Caco-2 (cell line): ENCODE results near the gene PRSS33. TPM values are rescaled to one million over a fixed set of nuclear protein-coding genes. Genes with fewer than 3 reads are reported as not detected.
A peak's percentile ranks its signal among the peaks of the same experiment; 100 is the strongest.

ENCODE experiments used
- BruUV-seq: library from RNA; stranded (reverse); fragments of 400-500 nt; replicated peaks from 2 replicates; lab custom pipeline; 2021; lab: Mats Ljungman, UMichigan
- CTCF ChIA-PET: fragments of 300-600 bp; sonication (Branson Sonifier 250); formaldehyde crosslinking; loops from one replicate; lab custom pipeline; 2022; ENCODE audit warnings: antibody characterized with exemption; lab: Charles Lee
- POLR2A ChIA-PET: fragments of 300-600 bp; sonication (Branson Sonifier 250); formaldehyde crosslinking; loops from one replicate; lab custom pipeline; 2022; ENCODE audit warnings: antibody characterized with exemption; lab: Charles Lee
- DNase-seq, 2 experiments: peaks; one replicate each; pipeline versions ENCODE4 v3.0.0 to v3.0.0-alpha.2; 2020 to 2022
- H3K27me3 ChIP-seq: replicated peaks from 2 replicates; pipeline ENCODE4 v1.6.0; 2011; ENCODE audit warnings: low read length; ENCODE audit not compliant: control insufficient read depth, insufficient read depth
- H3K36me3 ChIP-seq: 2 replicates; pipeline ENCODE4 v1.5.1; 2011; ENCODE audit warnings: low read length; ENCODE audit not compliant: control insufficient read depth, insufficient read depth
- H3K4me1 ChIP-seq: fragments of 250-450 bp; sonication (Bioruptor Pico); 2 replicates; pipeline ENCODE4 v1.5.1; 2020; ENCODE audit warnings: mild to moderate bottlenecking
- H3K4me3 ChIP-seq: 2 replicates; pipeline ENCODE4 v1.5.1; 2011; ENCODE audit warnings: low read depth, mild to moderate bottlenecking, control low read depth, low read length
- H3K9me3 ChIP-seq: fragments of 250-450 bp; sonication (Bioruptor Pico); 2 replicates; pipeline ENCODE4 v1.5.1; 2020; ENCODE audit warnings: mild to moderate bottlenecking, moderate library complexity
- H3K27ac Mint-ChIP-seq: one replicate; pipeline ENCODE4 v1.8.0; 2022; ENCODE audit warnings: mixed read lengths; ENCODE audit not compliant: unreplicated experiment
- H3K27me3 Mint-ChIP-seq: one replicate; pipeline ENCODE4 v1.8.0; 2022; ENCODE audit warnings: mixed read lengths; ENCODE audit not compliant: insufficient read depth, unreplicated experiment
- H3K36me3 Mint-ChIP-seq: one replicate; pipeline ENCODE4 v1.8.0; 2022; ENCODE audit warnings: mild to moderate bottlenecking, mixed read lengths; ENCODE audit not compliant: insufficient read depth, unreplicated experiment
- H3K4me1 Mint-ChIP-seq: one replicate; pipeline ENCODE4 v1.8.0; 2022; ENCODE audit warnings: low read depth, mixed read lengths; ENCODE audit not compliant: unreplicated experiment
- H3K4me3 Mint-ChIP-seq: one replicate; pipeline ENCODE4 v1.8.0; 2022; ENCODE audit warnings: mild to moderate bottlenecking, moderate library complexity, mixed read lengths; ENCODE audit not compliant: unreplicated experiment
- H3K9me3 Mint-ChIP-seq: one replicate; pipeline ENCODE4 v1.8.0; 2022; ENCODE audit warnings: mixed read lengths; ENCODE audit not compliant: unreplicated experiment
- CTCF ChIP-seq, 2 experiments: fragments of 200-600 bp in 1 of 2; IDR thresholded peaks; 1 replicate in 1 of 2; 2 replicates in 1 of 2; pipeline versions ENCODE4 v1.5.1 to v1.8.0; 2011 to 2022; ENCODE audit warnings: antibody characterized with exemption in 1 of 2, control low read depth in 1 of 2, inconsistent platforms in 1 of 2, low read depth in 1 of 2, low read length in 1 of 2, mild to moderate bottlenecking in 1 of 2, moderate library complexity in 1 of 2; ENCODE audit not compliant: insufficient read depth in 1 of 2, severe bottlenecking in 1 of 2, unreplicated experiment in 1 of 2
- intact Hi-C: fragments of 100-400 bp; cut with micrococcal nuclease; formaldehyde crosslinking; loops from one replicate; pipeline ENCODE4 v1.10.0; 2022; ENCODE audit not compliant: unreplicated experiment
- total RNA-seq: library from RNA; stranded (reverse); gene quantifications from 2 replicates; pipeline ENCODE4 v1.2.3, GENCODE V29; 2022

The PRSS33 gene
- total RNA-seq, 1 experiment from 2014 or later: not detected

DNA sequence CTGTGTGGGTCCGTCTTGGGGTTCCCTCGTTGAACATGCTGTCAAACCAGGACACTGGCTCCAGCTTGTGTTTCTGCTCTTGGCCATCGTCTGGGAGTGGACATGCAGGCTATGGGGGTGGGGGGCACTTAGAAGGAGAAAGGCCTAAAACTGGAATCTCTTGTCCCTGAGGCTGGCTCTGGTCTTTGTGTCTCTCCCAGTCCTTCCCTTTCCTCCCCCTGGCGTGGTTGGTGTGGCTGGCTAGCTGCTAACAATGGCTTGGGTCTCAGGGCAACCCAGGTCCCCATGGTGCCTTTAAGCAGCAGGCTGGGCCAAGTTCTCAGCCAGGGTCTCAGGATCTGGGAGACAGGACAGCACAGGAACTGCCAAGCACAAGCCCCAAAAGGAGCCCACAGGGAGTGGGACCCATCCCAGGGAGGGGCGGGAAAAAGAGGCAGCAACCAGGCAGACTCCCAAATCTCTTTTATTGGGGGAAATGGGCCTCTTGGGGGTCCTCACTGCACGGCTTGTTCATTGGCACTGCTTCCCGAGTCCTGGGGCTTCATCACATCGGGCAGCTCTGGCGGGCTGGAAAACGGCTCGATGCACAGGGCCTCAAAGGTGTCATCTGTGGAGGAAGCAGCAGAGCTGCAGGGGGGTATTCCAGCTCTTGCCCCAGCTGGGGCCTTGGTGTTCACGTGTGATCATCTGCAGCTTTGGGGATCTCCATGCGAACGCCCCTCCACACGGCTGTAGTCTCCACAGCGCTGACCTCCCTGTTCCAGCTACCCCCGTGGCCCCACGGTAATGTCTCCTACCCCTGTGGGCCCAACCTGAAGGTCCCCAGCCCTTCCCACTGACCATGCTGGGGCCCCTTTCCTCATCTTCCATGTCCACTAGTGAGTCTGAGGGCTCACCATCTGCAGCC is 15.6 kb downstream of the PRSS33 start:
- H3K27ac Mint-ChIP-seq: peak overlapping the region; percentile 25
- no peak for DNase-seq
- no peaks in the 10 kb centered on the region for H3K27me3 Mint-ChIP-seq
- intact Hi-C loops: no loop called here
- Histone ChIP-seq H3K36me3 (peaks cover 13% of the 10 kb centered on the region), H3K4me3 (no peak overlapping the region), H3K27me3 (no peaks in the 10 kb centered on the region), H3K9me3 (no peaks in the 10 kb centered on the region), H3K4me1 (0 out of 2 replicates have a peak, but pooled peaks cover 8% of the 10 kb centered on the region)
- no peak for TF ChIP-seq CTCF (IDR thresholded peaks at IDR 0.05; ENCODE audit: insufficient read depth in 1 of 2, low read depth in 1 of 2, low read length in 1 of 2, severe bottlenecking in 1 of 2, unreplicated experiment in 1 of 2)
- CTCF ChIA-PET: interaction anchor here (0.6 to 0.7 kb wide), 2 partner anchors 89 to 103 kb away, joined by 3 to 10 read pairs; no protein-coding TSS in a partner anchor
- BruUV-seq: no TSS peak
- POLR2A ChIA-PET: interaction anchor here (1.0 kb wide), 1 partner anchor 19 kb away, joined by 4 read pairs; the partner anchor contains the start of gene SRRM2
- peaks cover 22% of the 10 kb centered on the region for H3K4me1 Mint-ChIP-seq
- H3K9me3 Mint-ChIP-seq: no peaks in the 10 kb centered on the region
- H3K36me3 Mint-ChIP-seq: peaks cover 88% of the 10 kb centered on the region
- H3K4me3 Mint-ChIP-seq: no peak overlapping the region

DNA sequence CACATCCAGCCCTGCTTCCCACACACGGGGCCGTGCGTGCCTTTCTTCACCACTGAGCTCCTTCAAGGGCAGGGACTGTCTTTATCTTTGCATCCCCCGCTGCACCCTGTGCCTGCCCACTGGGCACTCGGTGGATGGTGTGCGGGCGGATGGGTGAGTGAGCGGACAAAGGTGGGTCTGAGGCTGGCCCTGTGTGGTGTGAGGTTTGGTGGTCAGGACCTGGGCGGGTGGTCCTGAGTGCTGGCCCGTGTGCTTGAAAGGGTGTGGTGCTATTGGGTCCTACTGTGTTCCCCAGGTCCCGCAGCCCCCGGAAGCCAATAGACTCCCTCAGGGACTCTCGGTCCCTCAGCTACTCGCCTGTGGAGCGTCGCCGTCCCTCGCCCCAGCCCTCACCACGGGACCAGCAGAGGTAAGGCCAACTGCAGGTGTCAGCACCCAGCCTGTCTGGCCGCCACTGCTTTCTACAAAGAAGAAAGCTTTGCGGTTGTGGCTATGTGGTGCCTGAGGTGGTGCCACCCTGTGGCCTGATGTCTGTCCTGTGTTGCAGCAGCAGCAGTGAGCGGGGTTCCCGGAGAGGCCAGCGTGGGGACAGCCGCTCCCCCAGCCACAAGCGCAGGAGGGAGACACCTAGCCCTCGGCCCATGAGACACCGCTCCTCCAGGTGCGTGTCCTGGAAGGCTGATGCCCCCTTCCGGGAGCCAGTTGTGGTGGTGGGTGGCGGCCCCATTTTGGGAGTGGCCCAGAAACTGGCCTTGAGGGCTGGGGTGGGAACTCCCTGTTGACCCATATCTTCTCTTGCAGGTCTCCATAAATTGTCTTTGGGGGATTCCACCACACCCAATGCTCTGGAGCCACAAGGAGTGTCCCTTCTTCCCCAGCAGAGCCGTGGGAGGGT is 17.1 kb downstream of the PRSS33 start:
- CTCF ChIA-PET: no interaction called here
- Mint-ChIP-seq H3K36me3 (peaks cover 94% of the 10 kb centered on the region), H3K9me3 (no peaks in the 10 kb centered on the region), H3K27me3 (no peaks in the 10 kb centered on the region), H3K4me3 (no peak overlapping the region), H3K4me1 (peaks cover 28% of the 10 kb centered on the region), H3K27ac (peak overlapping the region; percentile 25)
- no peaks in the 10 kb centered on the region for H3K4me1 ChIP-seq
- no peaks in the 10 kb centered on the region for H3K9me3 ChIP-seq
- peaks cover 14% of the 10 kb centered on the region for H3K36me3 ChIP-seq
- TF ChIP-seq CTCF (IDR thresholded peaks at IDR 0.05; ENCODE audit: insufficient read depth in 1 of 2, low read depth in 1 of 2, low read length in 1 of 2, severe bottlenecking in 1 of 2, unreplicated experiment in 1 of 2): peak in 1 of 2 experiments; percentile 3
- intact Hi-C loops: no loop called here
- H3K4me3 ChIP-seq: no peak overlapping the region
- peak in 1 of 2 experiments; percentile 50 for DNase-seq
- H3K27me3 ChIP-seq: no peaks in the 10 kb centered on the region
- POLR2A ChIA-PET: no interaction called here
- no TSS peak for BruUV-seq

DNA sequence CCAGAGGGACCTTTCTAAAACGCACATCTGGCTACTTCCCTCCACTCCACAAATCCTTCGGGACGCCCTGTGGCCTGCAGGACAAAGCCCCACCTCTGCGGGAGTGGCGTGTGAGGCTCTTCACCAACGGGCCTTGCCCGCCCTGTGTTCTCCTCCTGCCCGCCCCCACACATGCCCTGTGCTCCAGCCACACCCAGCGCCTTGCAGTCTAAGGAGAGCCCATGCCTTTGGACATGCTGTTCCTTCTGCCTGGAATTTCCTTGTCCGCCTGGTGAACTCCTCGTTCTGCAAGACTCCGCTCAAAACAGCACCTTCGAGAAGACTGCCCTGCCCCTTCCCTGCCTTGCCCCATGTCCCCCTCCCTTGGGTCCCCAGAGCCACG is 17.7 kb downstream of the PRSS33 start:
- no peak overlapping the region for H3K4me3 ChIP-seq
- H3K4me1 Mint-ChIP-seq: peaks cover 28% of the 10 kb centered on the region
- ChIA-PET POLR2A (no interaction called here), CTCF (no interaction called here)
- H3K9me3 ChIP-seq: no peaks in the 10 kb centered on the region
- intact Hi-C loops: no loop called here
- no peaks in the 10 kb centered on the region for H3K9me3 Mint-ChIP-seq
- TF ChIP-seq CTCF (IDR thresholded peaks at IDR 0.05; ENCODE audit: insufficient read depth in 1 of 2, low read depth in 1 of 2, low read length in 1 of 2, severe bottlenecking in 1 of 2, unreplicated experiment in 1 of 2): no peak
- no peak for DNase-seq
- H3K36me3 ChIP-seq: peaks cover 13% of the 10 kb centered on the region
- no peak overlapping the region for H3K27ac Mint-ChIP-seq
- H3K4me1 ChIP-seq: no peaks in the 10 kb centered on the region
- no peaks in the 10 kb centered on the region for H3K27me3 Mint-ChIP-seq
- peaks cover 94% of the 10 kb centered on the region for H3K36me3 Mint-ChIP-seq
- H3K4me3 Mint-ChIP-seq: no peak overlapping the region
- BruUV-seq: no TSS peak
- no peaks in the 10 kb centered on the region for H3K27me3 ChIP-seq
